Sigmoid colon (tissue), 7 donors: ENCODE measurements around the gene ADCY3. TPM values are rescaled to one million over a fixed set of nuclear protein-coding genes. Genes with fewer than 3 reads are reported as not detected.

Experiments
- DNase-seq: peaks from one replicate; pipeline ENCODE4 v3.0.0-alpha.2; 2019
- H3K27ac ChIP-seq, 4 donors: fragments of 200-600 bp; sonication (generic); one replicate each; pipeline ENCODE4 v1.5.1; 2016 to 2019; ENCODE audit warnings: mild to moderate bottlenecking in 1 of 4
- H3K27me3 ChIP-seq, 3 donors: fragments of 200-600 bp; sonication (generic); one replicate each; pipeline ENCODE4 v1.5.1; 2019; ENCODE audit warnings: mild to moderate bottlenecking in 1 of 3
- H3K36me3 ChIP-seq, 4 donors: fragments of 200-600 bp; sonication (generic); one replicate each; pipeline ENCODE4 v1.5.1; 2016 to 2019
- H3K4me1 ChIP-seq, 4 donors: fragments of 200-600 bp; sonication (generic); one replicate each; pipeline ENCODE4 v1.5.1; 2017 to 2019
- H3K4me3 ChIP-seq, 4 donors: fragments of 200-600 bp; sonication (generic); one replicate each; pipeline ENCODE4 v1.5.1; 2017 to 2019; ENCODE audit warnings: mild to moderate bottlenecking in 2 of 4, moderate library complexity in 1 of 4
- H3K9me3 ChIP-seq, 4 donors: fragments of 200-600 bp in 3 of 4; sonication (generic) in 3 of 4; one replicate each; pipeline versions ENCODE4 v1.5.1 to v1.6.1; 2013 to 2019
- EP300 ChIP-seq, 4 donors: sonication (generic); formaldehyde crosslinking; IDR thresholded peaks; one replicate each; pipeline ENCODE4 v1.6.1; 2017; ENCODE audit warnings: antibody characterized with exemption in 4 of 4
- POLR2A ChIP-seq, 2 donors: fragments of 450-650 bp; IDR thresholded peaks; one replicate each; pipeline ENCODE4 v1.6.1; 2016; ENCODE audit warnings: antibody characterized with exemption in 2 of 2, mild to moderate bottlenecking in 2 of 2, moderate library complexity in 2 of 2
- POLR2AphosphoS5 ChIP-seq, 4 donors: sonication (generic); formaldehyde crosslinking; IDR thresholded peaks; one replicate each; pipeline ENCODE4 v1.6.1; 2017; ENCODE audit warnings: antibody characterized with exemption in 4 of 4
- WGBS, 2 donors: extraction: QIAGEN DNeasy Blood & Tissue Kit; methylation state at CpG; one replicate each; pipeline ENCODE4 v1.1.7; 2013; 5-methylcytosine and 5-hydroxymethylcytosine counted together
- intact Hi-C: fragments of 100-400 bp; cut with DNase I; formaldehyde crosslinking; loops from one replicate; pipeline ENCODE4 v1.15.1; 2023
- polyA plus RNA-seq, 3 donors: library from polyadenylated mRNA; stranded (reverse); fragments of 200-250 nt; gene quantifications; one replicate each; pipeline ENCODE4 v1.2.3, GENCODE V29; 2013
- total RNA-seq, 4 donors: library from RNA; depleted of rRNA; stranded (reverse); fragments of >200 nt; gene quantifications; one replicate each; pipeline ENCODE4 v1.1.0, GENCODE V29; 2016
- TF ChIP-seq, protein P1 (sequence below), 4 experiments: fragments of 450-650 bp in 3 of 4; fragments of 200-600 bp in 1 of 4; IDR thresholded peaks; one replicate each; pipeline ENCODE4 v1.5.1; 2016 to 2019; ENCODE audit warnings: antibody characterized with exemption in 4 of 4, mild to moderate bottlenecking in 3 of 4, moderate library complexity in 2 of 4
- donor health status: healthy with polysubstance abuse.
- donor health status: Bipolar disorder and iron deficiency.
- donor health status: healthy.

ADCY3 gene
- total and polyA plus RNA-seq, 7 donors, result 3.5 to 43.8 (median 17.5) TPM

DNA sequence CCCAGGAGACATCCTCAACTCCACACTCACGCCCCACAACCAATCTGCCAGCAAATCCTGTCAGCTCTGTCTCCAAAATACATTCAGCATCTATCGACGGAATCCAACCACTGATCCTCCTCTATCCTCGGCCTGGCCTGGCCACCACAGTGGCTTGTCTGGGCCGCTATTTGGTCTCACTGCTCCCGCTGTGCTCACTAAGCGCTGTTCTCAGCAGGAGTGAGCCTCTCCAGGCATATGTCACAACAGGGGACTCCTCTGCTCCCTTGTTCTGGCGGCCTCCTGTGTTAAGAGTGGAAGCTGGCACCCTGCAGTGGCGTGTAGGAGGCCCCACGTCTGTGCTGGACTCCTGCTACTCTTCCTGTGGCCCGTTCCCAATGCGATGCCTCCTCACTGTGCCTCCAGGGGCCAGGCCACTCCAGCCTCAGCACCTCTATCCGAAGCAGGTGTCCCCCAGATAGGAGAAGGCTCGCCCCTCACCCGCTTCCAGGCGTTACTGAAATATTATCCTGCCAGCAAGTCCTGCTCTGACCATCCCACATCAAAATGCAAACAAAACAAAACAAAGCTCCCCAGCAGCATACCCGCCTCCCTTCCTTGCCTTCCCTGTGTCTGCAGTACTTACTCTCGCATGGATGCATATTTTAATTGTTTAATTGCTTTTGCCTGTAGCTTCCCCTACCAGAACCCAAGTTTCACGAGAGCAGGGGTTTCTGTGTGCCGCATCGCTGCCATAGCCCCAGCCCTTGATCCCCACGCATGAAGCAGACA lies 86.9 kb downstream of the ADCY3 start:
- intact Hi-C loops, result no loop called here

DNA sequence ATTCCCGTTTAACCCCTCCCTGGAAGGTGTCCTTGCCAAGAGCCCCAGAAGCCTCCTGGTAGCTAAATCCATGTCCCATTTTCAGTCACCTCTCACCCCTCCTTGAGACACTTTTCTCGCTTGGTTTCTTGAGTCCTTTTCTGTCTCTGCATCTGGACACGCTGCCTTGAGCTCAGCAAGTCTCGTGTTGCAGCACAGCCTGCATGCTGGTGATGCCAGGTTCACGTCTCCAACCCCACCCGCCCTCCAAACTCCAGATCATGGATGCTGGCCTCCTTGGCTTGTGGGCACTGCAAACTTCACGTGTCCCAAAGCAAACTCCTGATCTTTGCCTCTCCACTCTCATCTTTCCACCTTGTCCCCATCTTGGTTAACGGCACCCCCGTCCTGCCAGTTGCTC lies 87.5 kb downstream of the ADCY3 start:
- TF ChIP-seq EP300 (IDR thresholded peaks at IDR 0.05), result no peak
- TF ChIP-seq POLR2A (IDR thresholded peaks at IDR 0.05), result no peak
- TF ChIP-seq POLR2AphosphoS5 (IDR thresholded peaks at IDR 0.05), result no peak
- TF ChIP-seq, protein P1, sequence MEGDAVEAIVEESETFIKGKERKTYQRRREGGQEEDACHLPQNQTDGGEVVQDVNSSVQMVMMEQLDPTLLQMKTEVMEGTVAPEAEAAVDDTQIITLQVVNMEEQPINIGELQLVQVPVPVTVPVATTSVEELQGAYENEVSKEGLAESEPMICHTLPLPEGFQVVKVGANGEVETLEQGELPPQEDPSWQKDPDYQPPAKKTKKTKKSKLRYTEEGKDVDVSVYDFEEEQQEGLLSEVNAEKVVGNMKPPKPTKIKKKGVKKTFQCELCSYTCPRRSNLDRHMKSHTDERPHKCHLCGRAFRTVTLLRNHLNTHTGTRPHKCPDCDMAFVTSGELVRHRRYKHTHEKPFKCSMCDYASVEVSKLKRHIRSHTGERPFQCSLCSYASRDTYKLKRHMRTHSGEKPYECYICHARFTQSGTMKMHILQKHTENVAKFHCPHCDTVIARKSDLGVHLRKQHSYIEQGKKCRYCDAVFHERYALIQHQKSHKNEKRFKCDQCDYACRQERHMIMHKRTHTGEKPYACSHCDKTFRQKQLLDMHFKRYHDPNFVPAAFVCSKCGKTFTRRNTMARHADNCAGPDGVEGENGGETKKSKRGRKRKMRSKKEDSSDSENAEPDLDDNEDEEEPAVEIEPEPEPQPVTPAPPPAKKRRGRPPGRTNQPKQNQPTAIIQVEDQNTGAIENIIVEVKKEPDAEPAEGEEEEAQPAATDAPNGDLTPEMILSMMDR (IDR thresholded peaks at IDR 0.05), result no peak
- Histone ChIP-seq H3K9me3 (no peaks in the 10 kb centered on the region), H3K4me1 (peaks cover 0 to 6% (median 5%) of the 10 kb centered on the region in 4 donors), H3K4me3 (no peak overlapping the region), H3K36me3 (peaks cover 0 to 18% (median 0%) of the 10 kb centered on the region in 4 donors), H3K27ac (no peak overlapping the region), H3K27me3 (no peaks in the 10 kb centered on the region)
- peak; percentile 45 for DNase-seq
- WGBS, 2 donors, result 73 to 87% methylated on average over 9 of the region's 9 CpGs
- intact Hi-C loops, result no loop called here

More for the DNA sequence above, 86.9 kb downstream of the ADCY3 start:
- Histone ChIP-seq H3K36me3 (peaks cover 0 to 18% (median 0%) of the 10 kb centered on the region in 4 donors), H3K27ac (no peak overlapping the region), H3K27me3 (no peaks in the 10 kb centered on the region), H3K4me1 (no peaks in the 10 kb centered on the region), H3K9me3 (no peaks in the 10 kb centered on the region), H3K4me3 (no peak overlapping the region)
- DNase-seq, result no peak
- TF ChIP-seq POLR2AphosphoS5 (IDR thresholded peaks at IDR 0.05), result no peak
- TF ChIP-seq, protein P1 (IDR thresholded peaks at IDR 0.05), result no peak
- TF ChIP-seq POLR2A (IDR thresholded peaks at IDR 0.05), result no peak
- no peak for TF ChIP-seq EP300 (IDR thresholded peaks at IDR 0.05)
- 92 to 93% methylated on average over 22 of the region's 22 CpGs for WGBS, 2 donors

DNA sequence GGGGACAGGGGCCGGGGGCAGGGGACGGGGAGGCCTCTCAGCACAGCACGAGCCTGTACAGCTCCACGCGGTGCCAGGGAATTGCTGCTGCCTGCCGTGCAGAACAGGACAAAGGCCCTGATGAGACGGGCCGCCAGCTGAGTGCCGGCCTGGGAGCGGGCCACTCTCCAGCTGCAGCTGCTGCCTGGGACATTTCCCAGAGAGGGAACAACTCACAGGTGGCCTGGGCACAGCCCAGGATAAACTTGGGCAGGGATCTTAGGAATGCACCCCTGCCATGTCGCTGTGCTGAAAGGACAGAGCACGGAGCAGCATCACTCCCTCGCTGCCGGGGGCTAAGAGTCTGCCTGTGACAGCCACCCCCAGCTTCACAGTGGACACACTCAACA lies 88.0 kb downstream of the ADCY3 start:
- intact Hi-C loops, result no loop called here
- Histone ChIP-seq H3K4me1 (peaks cover 0 to 10% (median 8%) of the 10 kb centered on the region in 4 donors), H3K9me3 (no peaks in the 10 kb centered on the region), H3K27ac (no peak overlapping the region), H3K4me3 (no peak overlapping the region), H3K27me3 (no peaks in the 10 kb centered on the region), H3K36me3 (peaks cover 0 to 18% (median 0%) of the 10 kb centered on the region in 4 donors)
- 45 to 85% methylated on average over 14 of the region's 14 CpGs for WGBS, 2 donors
- DNase-seq, result peak; percentile 25
- no peak for TF ChIP-seq POLR2A (IDR thresholded peaks at IDR 0.05)
- TF ChIP-seq, protein P1 (IDR thresholded peaks at IDR 0.05), result no peak
- TF ChIP-seq POLR2AphosphoS5 (IDR thresholded peaks at IDR 0.05), result no peak
- no peak for TF ChIP-seq EP300 (IDR thresholded peaks at IDR 0.05)

DNA sequence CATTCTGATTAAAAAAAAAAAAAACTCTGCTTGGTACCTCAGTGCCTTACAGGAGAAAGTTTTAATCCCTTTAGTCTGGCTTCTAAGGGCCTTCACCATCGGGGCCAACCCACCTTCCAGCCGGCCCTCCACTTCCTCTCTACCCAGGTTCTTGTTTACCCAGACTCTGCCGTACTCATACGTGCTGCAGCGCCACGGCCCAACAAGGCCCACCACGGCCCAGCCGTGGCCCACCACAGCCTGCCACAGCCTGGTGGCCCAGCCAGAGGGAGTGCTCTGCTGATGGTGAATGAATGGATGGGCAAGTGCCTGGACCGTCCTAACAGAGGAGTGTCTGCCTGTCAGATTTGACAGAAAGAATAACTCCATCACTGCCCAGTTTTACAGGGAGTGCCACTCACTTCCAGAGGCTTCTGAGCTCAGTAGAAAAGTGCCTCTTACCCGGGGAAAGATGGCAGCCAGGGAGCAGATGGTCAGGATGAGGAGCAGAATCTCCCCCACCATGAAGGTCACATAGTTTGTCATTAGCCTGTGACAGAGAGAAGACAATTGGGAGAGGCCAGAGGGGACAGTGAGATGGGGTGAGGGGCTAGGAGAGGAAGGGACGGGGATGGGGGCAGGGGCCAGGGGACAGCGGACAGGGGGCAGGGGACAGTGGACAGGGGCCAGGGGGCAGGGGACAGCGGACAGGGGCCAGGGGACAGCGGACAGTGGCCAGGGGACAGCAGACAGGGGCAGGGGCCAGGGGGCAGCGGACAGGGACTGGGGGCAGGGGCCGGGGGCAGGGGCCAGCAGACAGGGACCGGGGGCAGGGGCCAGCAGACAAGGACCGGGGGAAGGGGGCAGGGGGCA lies 88.6 kb downstream of the ADCY3 start:
- peak; percentile 60 for DNase-seq
- Histone ChIP-seq H3K27ac (no peak overlapping the region), H3K27me3 (no peaks in the 10 kb centered on the region), H3K9me3 (no peaks in the 10 kb centered on the region), H3K36me3 (peaks cover 0 to 12% (median 0%) of the 10 kb centered on the region in 4 donors), H3K4me3 (no peak overlapping the region), H3K4me1 (peaks cover 0 to 10% (median 8%) of the 10 kb centered on the region in 4 donors)
- WGBS, 2 donors, result 89 to 92% methylated on average over 18 of the region's 18 CpGs
- no peak for TF ChIP-seq POLR2AphosphoS5 (IDR thresholded peaks at IDR 0.05)
- intact Hi-C loops, result no loop called here

DNA sequence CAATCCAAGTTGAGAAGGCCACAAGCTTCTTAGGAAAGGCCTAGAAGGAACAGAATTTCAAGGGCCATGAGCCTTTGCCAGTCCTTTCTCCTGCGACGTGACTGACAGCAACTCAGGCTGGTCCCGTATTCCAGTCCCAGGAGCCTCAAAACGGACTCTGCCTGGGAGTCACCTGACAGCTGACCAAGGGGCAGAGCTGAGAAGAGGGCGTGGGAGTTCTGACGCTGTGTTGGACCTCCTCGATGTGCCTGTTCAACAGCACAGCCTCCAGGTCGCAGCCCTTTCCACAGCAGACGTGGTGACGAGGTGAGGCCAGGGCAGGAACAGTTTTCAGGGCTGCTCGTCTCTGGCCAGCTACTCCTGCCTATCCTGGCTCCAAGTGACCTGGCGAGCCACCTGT lies 89.3 kb downstream of the ADCY3 start:
- Histone ChIP-seq H3K36me3 (peaks cover 0 to 6% (median 0%) of the 10 kb centered on the region in 4 donors), H3K9me3 (no peaks in the 10 kb centered on the region), H3K27me3 (no peaks in the 10 kb centered on the region), H3K4me3 (no peak overlapping the region), H3K4me1 (peaks cover 0 to 10% (median 8%) of the 10 kb centered on the region in 4 donors), H3K27ac (no peak overlapping the region)
- TF ChIP-seq POLR2AphosphoS5 (IDR thresholded peaks at IDR 0.05) (no peak), POLR2A (IDR thresholded peaks at IDR 0.05) (no peak), EP300 (IDR thresholded peaks at IDR 0.05) (no peak)
- TF ChIP-seq, protein P1 (IDR thresholded peaks at IDR 0.05), result no peak
- WGBS, 2 donors, result 90 to 93% methylated on average over 12 of the region's 12 CpGs
- peak; percentile 50 for DNase-seq
- intact Hi-C loops, result no loop called here
